Measurements from ENCODE around the gene EPHB3.
"Not testable (repeated sequence)": the region's sequence is repeated elsewhere in the genome, so short reads cannot be mapped to it uniquely, and the experiment has no call there.

Gene EPHB3

DNA sequence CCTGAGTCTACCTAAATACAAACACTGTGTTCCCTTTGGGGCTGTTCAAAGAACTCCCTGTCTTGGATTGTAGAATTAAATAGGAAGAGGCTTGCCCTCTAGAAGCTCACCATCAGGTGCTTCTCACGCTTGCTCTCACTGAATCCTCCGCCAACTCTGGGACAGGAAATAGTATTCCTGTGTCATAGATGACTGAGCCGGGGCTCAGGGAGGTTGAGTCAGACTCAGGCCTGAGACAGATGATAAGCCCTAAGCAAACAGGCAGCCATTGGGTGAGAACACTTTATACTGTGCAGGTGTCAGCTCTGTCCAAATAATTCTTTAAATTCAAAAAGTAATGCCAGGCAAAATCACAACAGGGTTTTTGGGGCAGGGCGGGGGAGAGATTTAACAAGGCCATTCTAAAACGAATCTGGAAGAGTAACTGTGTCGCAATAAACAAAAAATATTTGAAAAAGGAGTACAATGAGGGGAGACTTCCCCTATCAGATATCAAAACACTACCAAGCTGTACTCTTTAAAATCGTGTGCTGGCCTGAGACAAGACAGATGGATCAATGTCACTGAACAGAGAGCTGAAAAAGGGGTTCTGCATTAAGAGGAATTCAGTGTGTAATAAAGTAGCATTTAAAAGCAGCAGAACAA, 59.0 kb downstream of the EPHB3 start:
- DNase-seq (ENCODE audit: low read depth, low spot score), result no peak

DNA sequence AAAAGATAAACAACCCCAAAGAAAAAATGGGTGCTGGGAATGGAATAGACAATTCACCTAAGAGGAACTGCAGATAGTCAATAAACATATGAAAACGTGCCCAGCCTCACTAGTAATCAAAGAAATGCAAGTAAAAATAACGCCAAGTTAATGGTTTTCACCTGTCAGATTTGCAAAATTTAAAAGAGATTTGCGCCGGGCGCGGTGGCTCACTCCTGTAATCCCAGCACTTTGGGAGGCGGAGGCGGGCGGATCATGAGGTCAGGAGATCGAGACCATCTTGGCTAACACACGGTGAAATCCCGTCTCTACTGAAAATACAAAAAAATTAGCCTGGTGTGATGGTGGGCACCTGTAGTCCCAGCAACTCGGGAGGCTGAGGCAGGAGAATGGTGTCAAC, 60.6 kb downstream of the EPHB3 start:
- DNase-seq (ENCODE audit: low read depth, low spot score), result not testable (repeated sequence)

DNA sequence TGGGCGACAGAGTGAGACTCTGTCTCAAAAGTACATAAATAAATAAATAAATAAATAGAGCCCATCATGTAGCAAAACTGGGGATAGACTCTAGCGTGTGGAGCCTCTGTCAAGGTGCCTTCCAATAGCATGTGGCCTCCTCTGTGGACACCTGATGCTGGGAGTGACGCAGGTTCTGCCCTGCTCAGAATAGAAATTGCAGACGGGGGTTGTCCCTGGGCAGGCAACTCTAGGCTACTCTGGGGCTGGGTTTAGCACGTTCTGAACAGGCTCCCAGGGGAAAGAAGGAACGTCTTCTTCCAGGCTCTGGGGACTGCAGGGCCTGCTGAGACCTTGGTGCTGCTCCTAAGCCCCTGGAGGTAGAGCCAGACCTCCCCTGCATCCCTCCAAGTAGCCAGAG, 65.3 kb downstream of the EPHB3 start:
- no peak for DNase-seq (ENCODE audit: low read depth, low spot score)

DNA sequence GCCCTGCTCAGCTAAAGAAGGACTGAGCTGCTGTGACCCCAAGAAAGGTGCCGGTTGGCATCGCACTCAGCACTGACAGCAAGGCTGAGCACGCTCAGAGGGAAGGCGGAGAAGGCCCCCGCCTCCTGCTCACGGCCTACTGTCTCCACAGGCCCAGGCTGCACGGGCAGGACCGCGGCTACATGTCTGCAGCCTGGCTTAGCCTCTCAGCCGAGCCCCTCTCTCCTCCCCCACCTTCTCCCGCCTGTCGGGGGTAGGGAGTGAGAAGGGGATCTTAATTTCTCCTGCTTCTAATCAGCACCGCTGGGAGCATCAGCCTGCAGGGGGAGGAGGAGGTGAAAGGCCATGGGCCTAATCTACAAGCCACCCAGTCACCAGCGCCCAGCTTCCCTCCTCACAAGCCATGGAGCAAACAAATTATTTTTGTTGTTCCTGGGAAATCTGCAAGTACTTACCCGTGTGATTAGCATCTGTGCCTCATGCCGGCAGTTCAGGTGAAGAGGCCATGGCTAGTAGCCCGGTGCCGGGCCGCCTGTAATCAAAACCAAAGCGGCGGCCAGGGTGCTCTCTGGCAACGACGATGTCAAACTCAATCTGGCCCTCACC, 68.1 kb downstream of the EPHB3 start:
- DNase-seq (ENCODE audit: low read depth, low spot score), result no peak

DNA sequence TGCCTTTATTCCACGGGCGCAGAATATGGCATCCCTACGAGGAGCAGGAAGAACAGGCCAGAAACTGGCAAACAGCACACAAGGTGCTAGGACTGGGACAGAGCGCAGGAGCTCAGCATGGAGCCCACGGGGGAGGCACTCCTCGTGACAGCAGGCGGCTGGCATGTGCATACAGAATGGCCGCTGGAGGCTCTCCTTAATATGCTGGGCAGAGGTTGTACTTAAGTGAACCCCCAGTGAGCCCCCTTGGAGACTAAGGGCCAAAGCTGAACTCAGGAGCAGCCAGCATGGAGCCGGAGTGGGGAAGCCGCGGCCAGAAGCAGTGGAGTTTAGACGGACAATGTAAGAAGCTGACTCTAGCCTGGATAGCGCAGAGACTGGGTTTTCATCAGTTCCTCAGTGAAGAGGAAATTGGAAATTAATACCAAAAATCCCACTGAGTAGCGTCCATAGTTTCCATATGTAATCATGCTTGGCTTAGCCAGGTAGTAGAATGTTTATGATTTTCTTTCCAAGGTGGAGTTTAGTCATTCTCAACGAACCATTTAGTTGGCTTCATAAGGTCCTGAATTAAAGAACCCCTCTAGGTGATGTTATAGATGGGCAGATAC, 69.4 kb downstream of the EPHB3 start:
- no peak for DNase-seq (ENCODE audit: low read depth, low spot score)

DNA sequence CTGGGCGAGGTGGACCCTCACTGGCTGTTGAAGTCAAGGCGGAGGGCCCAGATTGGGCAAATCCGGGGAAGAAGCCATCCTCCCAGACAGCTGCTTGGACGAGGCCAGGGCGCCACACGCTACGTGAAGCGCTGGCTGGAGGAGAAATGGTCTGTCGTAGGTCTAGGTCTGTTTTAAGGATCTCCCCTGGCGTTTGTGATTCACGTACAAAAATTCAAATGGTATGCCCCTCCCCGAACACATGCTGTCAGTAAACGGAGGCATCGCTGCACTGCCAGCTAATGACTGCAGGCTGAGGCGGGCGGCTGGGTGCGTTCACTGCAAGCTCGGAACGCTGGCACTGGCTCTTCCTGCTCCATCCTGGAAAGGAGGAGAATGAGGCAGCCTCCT, 69.9 kb downstream of the EPHB3 start:
- DNase-seq (ENCODE audit: low read depth, low spot score), result no peak

All from iPS DF 19.7 (cell line).